Gastrocnemius medialis (tissue), 4 donors: ENCODE results near the gene DDX23.

Experiments
- POLR2A ChIP-seq, 2 donors: fragments of 450-650 bp; IDR thresholded peaks; one replicate each; pipeline ENCODE4 v1.6.1; 2017; ENCODE audit warnings: antibody characterized with exemption in 2 of 2, mild to moderate bottlenecking in 2 of 2, moderate library complexity in 2 of 2
- TF ChIP-seq, protein P1 (sequence below), 5 experiments: fragments of 450-650 bp in 3 of 5; fragments of 200-600 bp in 2 of 5; sonication (generic) in 2 of 5; IDR thresholded peaks in 4 of 5; conservative IDR thresholded peaks in 1 of 5; 1 replicate in 4 of 5; 2 replicates in 1 of 5; pipeline ENCODE4 v1.5.1; 2016 to 2019; ENCODE audit warnings: antibody characterized with exemption in 5 of 5, mild to moderate bottlenecking in 3 of 5, moderate library complexity in 3 of 5

DNA sequence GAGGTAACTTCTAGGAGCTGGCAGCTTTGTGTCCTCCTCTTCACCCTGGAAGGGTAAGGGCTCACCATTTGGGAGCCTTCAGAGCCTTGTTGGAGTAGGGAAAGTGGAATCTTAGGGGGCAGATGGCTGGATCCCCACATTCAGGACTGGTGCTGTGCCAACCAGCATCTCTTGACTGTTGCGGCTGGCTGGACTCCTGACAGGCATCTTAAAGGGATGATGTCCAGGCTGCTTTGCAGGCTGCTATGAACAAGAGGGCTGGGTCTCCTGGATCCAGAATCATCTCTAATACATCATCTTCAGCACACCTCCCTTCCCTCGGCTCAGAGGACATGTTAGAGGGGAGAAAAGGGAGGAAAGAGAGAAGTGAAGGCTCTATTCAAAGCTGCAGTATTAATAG lies 29.3 kb downstream of the DDX23 start:
- TF ChIP-seq POLR2A (IDR thresholded peaks at IDR 0.05), result no peak
- TF ChIP-seq, protein P1, sequence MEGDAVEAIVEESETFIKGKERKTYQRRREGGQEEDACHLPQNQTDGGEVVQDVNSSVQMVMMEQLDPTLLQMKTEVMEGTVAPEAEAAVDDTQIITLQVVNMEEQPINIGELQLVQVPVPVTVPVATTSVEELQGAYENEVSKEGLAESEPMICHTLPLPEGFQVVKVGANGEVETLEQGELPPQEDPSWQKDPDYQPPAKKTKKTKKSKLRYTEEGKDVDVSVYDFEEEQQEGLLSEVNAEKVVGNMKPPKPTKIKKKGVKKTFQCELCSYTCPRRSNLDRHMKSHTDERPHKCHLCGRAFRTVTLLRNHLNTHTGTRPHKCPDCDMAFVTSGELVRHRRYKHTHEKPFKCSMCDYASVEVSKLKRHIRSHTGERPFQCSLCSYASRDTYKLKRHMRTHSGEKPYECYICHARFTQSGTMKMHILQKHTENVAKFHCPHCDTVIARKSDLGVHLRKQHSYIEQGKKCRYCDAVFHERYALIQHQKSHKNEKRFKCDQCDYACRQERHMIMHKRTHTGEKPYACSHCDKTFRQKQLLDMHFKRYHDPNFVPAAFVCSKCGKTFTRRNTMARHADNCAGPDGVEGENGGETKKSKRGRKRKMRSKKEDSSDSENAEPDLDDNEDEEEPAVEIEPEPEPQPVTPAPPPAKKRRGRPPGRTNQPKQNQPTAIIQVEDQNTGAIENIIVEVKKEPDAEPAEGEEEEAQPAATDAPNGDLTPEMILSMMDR (IDR thresholded peaks at IDR 0.05 in 4 of 5, conservative IDR thresholded peaks at IDR 0.05 in 1 of 5), result no peak
